HepG2 (cell line): ENCODE results near the gene ERBB4. TPM values are rescaled to one million over a fixed set of nuclear protein-coding genes. Genes with fewer than 3 reads are reported as not detected.

Experiments used
- ATAC-seq: fragments of 200-7000 bp; cut with Tn5 transposase; 3 replicates; pipeline ENCODE4 v1.9.1; 2020; ENCODE audit warnings: mild to moderate bottlenecking, moderate library complexity
- BruUV-seq: library from RNA; stranded (reverse); fragments of 400-500 nt; replicated peaks from 2 replicates; lab custom pipeline; 2021; lab: Mats Ljungman, UMichigan
- CTCF ChIA-PET: fragments of 300-600 bp; formaldehyde crosslinking; extraction: SDS; loops from one replicate; lab custom pipeline; 2021; ENCODE audit warnings: low total read pairs, inconsistent platforms, low intra/inter-chr PET ratio; lab: Yijun Ruan, JAX
- POLR2A ChIA-PET: fragments of 350-600 bp; sonication (Branson Sonifier 250); formaldehyde crosslinking; loops from one replicate; lab custom pipeline; 2020; ENCODE audit warnings: antibody characterized with exemption, inconsistent platforms; lab: Yijun Ruan, JAX
- DNase-seq: peaks from one replicate; pipeline ENCODE4 v3.0.0-alpha.2; 2015; ENCODE audit warnings: low spot score
- FAIRE-seq: peaks from 3 replicates; lab custom pipeline; 2011; peaks lifted over from hg19 to GRCh38; lab: Jason Lieb, UNC
- H2AFZ ChIP-seq: one replicate; pipeline ENCODE4 v1.6.1; 2011; ENCODE audit warnings: low read length, inconsistent platforms
- H3K27ac ChIP-seq: fragments of 300-600 bp; 3 replicates; pipeline ENCODE4 v1.8.0; 2011; ENCODE audit warnings: mixed run types, mild to moderate bottlenecking, mixed read lengths, low read length, inconsistent platforms; ENCODE audit not compliant: insufficient read depth; ENCODE audit errors: extremely low read length
- H3K27me3 ChIP-seq, 2 experiments: fragments of 200-600 bp in 1 of 2; 2 replicates in 1 of 2; 3 replicates in 1 of 2; pipeline versions ENCODE4 v1.6.0 to v1.8.0; 2011; ENCODE audit warnings: low read length in 2 of 2, mild to moderate bottlenecking in 2 of 2, moderate library complexity in 2 of 2, inconsistent platforms in 1 of 2; ENCODE audit not compliant: insufficient read depth in 2 of 2, control insufficient read depth in 1 of 2
- H3K36me3 ChIP-seq, 2 experiments: fragments of 200-600 bp in 1 of 2; replicated peaks in 1 of 2; 2 replicates in 1 of 2; 3 replicates in 1 of 2; pipeline versions ENCODE4 v1.5.1 to v1.8.0; 2011; ENCODE audit warnings: low read length in 2 of 2, inconsistent platforms in 1 of 2; ENCODE audit not compliant: insufficient read depth in 2 of 2, control insufficient read depth in 1 of 2
- H3K4me1 ChIP-seq: 2 replicates; pipeline ENCODE4 v1.5.1; 2012; ENCODE audit warnings: low read length, inconsistent platforms; ENCODE audit not compliant: insufficient read depth
- H3K4me2 ChIP-seq: 2 replicates; pipeline ENCODE4 v1.6.0; 2011; ENCODE audit warnings: low read depth, low read length, inconsistent platforms
- H3K4me3 ChIP-seq, 3 experiments: fragments of 200-600 bp in 1 of 3; sonication (generic), shearing (Covaris generic) in 1 of 3; replicated peaks in 1 of 3; 2 replicates each; pipeline ENCODE4 v1.5.1; 2011 to 2016; ENCODE audit warnings: low read length in 3 of 3, inconsistent platforms in 2 of 3, low read depth in 2 of 3, mild to moderate bottlenecking in 2 of 3, control low read depth in 1 of 3, mixed read lengths in 1 of 3; ENCODE audit not compliant: insufficient read depth in 1 of 3
- H3K79me2 ChIP-seq: one replicate; pipeline ENCODE4 v1.6.1; 2011; ENCODE audit warnings: low read length, inconsistent platforms; ENCODE audit not compliant: insufficient read depth
- H3K9ac ChIP-seq: 2 replicates; pipeline ENCODE4 v1.6.0; 2011; ENCODE audit warnings: mild to moderate bottlenecking, low read depth, low read length, inconsistent platforms; ENCODE audit not compliant: insufficient read depth
- H3K9me3 ChIP-seq: 2 replicates; pipeline ENCODE4 v1.5.1; 2012; ENCODE audit warnings: mild to moderate bottlenecking, low read length
- H4K20me1 ChIP-seq: 2 replicates; pipeline ENCODE4 v1.6.0; 2011; ENCODE audit warnings: inconsistent platforms, mild to moderate bottlenecking, low read length, moderate library complexity; ENCODE audit not compliant: insufficient read depth
- ATF6 ChIP-seq: sonication (generic); formaldehyde crosslinking; conservative IDR thresholded peaks from 2 replicates; pipeline ENCODE4 v1.4.0; 2020; ENCODE audit warnings: missing genetic modification reagents
- MAZ ChIP-seq, 2 experiments: sonication (generic) in 1 of 2; formaldehyde crosslinking in 1 of 2; IDR thresholded peaks; 2 replicates each; pipeline versions ENCODE4 v1.5.0 to v1.6.1; 2012 to 2020; ENCODE audit warnings: low read depth in 2 of 2, mild to moderate bottlenecking in 2 of 2, borderline replicate concordance in 1 of 2, improper control_type of control experiment in 1 of 2, low read length in 1 of 2, missing genetic modification reagents in 1 of 2, moderate library complexity in 1 of 2
- MNT ChIP-seq: fragments of 450-650 bp; IDR thresholded peaks from 2 replicates; pipeline ENCODE4 v1.6.1; 2016
- RNF2 ChIP-seq: fragments of 450-650 bp; conservative IDR thresholded peaks from 2 replicates; pipeline ENCODE4 v1.6.1; 2016; ENCODE audit warnings: low read depth
- SAP130 ChIP-seq: IDR thresholded peaks from 2 replicates; pipeline ENCODE4 v1.6.1; 2016; ENCODE audit warnings: low read depth
- ZNF225 ChIP-seq: sonication (generic); formaldehyde crosslinking; IDR thresholded peaks from 2 replicates; pipeline ENCODE4 v1.4.0; 2020; ENCODE audit warnings: mild to moderate bottlenecking, missing genetic modification reagents
- ZSCAN29 ChIP-seq: sonication (generic); formaldehyde crosslinking; conservative IDR thresholded peaks from 2 replicates; pipeline ENCODE4 v1.4.0; 2020; ENCODE audit warnings: mild to moderate bottlenecking, missing genetic modification reagents
- WGBS: methylation state at CpG from one replicate; pipeline ENCODE4 v1.1.6; 2017; ENCODE audit warnings: low lambda C conversion rate; 5-methylcytosine and 5-hydroxymethylcytosine counted together
- in situ Hi-C: cut with HindIII; loops from 2 replicates; pipeline ENCODE4 v1.10.0; 2017; ENCODE audit warnings: low pct_unique_long_range_greater_than_20kb; ENCODE audit not compliant: extremely low pct_ligation_motif_present
- intact Hi-C: fragments of 100-400 bp; cut with micrococcal nuclease; formaldehyde crosslinking; loops from one replicate; pipeline ENCODE4 v1.10.0; 2022; ENCODE audit not compliant: unreplicated experiment
- polyA plus RNA-seq, 8 experiments: library from polyadenylated mRNA; depleted of rRNA in 3 of 8; stranded (reverse) in 7 of 8; unstranded in 1 of 8; fragments of >200 nt; fragmentation: Illumina TruSeq in 4 of 8; extraction: Trizol in 4 of 8; gene quantifications; 2 replicates each; pipeline versions ENCODE4 v1.2.1 to v1.2.3, GENCODE V29; 2011 to 2016; ENCODE audit warnings: low read depth in 4 of 8, missing spikeins in 1 of 8, mixed read lengths in 1 of 8; ENCODE audit not compliant: insufficient read depth in 1 of 8
- total RNA-seq, 5 experiments: library from RNA; depleted of rRNA; stranded (reverse); fragments of >200 nt; fragmentation: Illumina TruSeq; extraction: Trizol; gene quantifications; 2 replicates each; pipeline ENCODE4 v1.2.3, GENCODE V29; 2016; ENCODE audit warnings: low read depth in 1 of 5

The ERBB4 gene
- total and polyA plus RNA-seq, 2 of the 13 experiments (the other 11 are each of a cell fraction or from before 2014, with no cell fraction given): not detected

GRCh38 chr2:211845338-211846035, 693.1 kb downstream of the ERBB4 start:
- no peaks in the 10 kb centered on the region for H3K27me3 ChIP-seq
- no peaks in the 10 kb centered on the region for H4K20me1 ChIP-seq
- no peak for FAIRE-seq
- no peak overlapping the region for H3K4me3 ChIP-seq
- no peak for ATAC-seq
- POLR2A ChIA-PET: no interaction called here
- BruUV-seq: no TSS peak
- H3K4me1 ChIP-seq: no peaks in the 10 kb centered on the region
- no peak overlapping the region for H3K4me2 ChIP-seq
- intact Hi-C loops: no loop called here
- CTCF ChIA-PET: no interaction called here
- WGBS: 2% methylated on average over 3 of the region's 3 CpGs
- H3K9ac ChIP-seq: no peak overlapping the region
- no peak overlapping the region for H3K27ac ChIP-seq
- no peaks in the 10 kb centered on the region for H3K36me3 ChIP-seq
- no peak overlapping the region for H2AFZ ChIP-seq
- no peaks in the 10 kb centered on the region for H3K9me3 ChIP-seq
- no peaks in the 10 kb centered on the region for H3K79me2 ChIP-seq
- DNase-seq: no peak
- TF ChIP-seq SAP130 (CRISPR knock-in tag): no peak
- no peak for TF ChIP-seq MNT
- TF ChIP-seq MAZ (IDR thresholded peaks at IDR 0.05; ENCODE audit: borderline replicate concordance, low read depth, low read length): no peak
- no peak for TF ChIP-seq MAZ (CRISPR knock-in tag; IDR thresholded peaks at IDR 0.05; ENCODE audit: low read depth)
- in situ Hi-C loops: no loop called here

DNA sequence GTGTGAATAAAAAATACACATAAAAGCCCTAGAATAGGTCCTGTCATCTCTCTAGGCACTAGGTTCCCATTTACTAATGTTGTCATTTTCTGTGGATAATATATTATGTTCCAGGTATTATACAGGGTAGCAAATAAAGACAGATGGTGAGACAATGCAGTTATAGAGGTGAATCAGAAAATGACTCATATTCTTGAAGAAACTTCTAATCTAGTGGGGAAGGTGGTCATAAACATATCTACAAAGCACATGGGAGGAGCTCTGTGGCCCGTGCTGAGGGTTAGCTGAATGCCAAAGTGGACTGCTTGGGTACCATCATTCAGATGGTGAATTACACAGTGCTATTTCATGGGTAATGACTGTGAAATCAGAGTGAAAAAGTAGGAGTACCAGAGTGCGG, 700.9 kb downstream of the ERBB4 start:
- ChIA-PET POLR2A (no interaction called here), CTCF (no interaction called here)
- Histone ChIP-seq H3K9me3 (no peaks in the 10 kb centered on the region), H3K79me2 (no peaks in the 10 kb centered on the region), H3K27me3 (no peaks in the 10 kb centered on the region), H3K9ac (no peak overlapping the region), H4K20me1 (no peaks in the 10 kb centered on the region), H3K27ac (no peak overlapping the region), H3K4me2 (no peak overlapping the region), H2AFZ (no peak overlapping the region), H3K4me3 (no peak overlapping the region), H3K4me1 (no peaks in the 10 kb centered on the region), H3K36me3 (no peaks in the 10 kb centered on the region)
- no peak for ATAC-seq
- in situ Hi-C loops: no loop called here
- TF ChIP-seq ATF6 (CRISPR knock-in tag): no peak
- TF ChIP-seq ZSCAN29 (CRISPR knock-in tag): no peak
- no peak for TF ChIP-seq ZNF225
- TF ChIP-seq RNF2: no peak
- DNase-seq: no peak
- no peak for FAIRE-seq
- intact Hi-C loops: no loop called here
- 33% methylated on average over 2 of the region's 2 CpGs for WGBS
- BruUV-seq: no TSS peak
